Activated naive CD8-positive, alpha-beta T cell (primary cell): ENCODE results near the gene SMTNL2.
"Not testable (repeated sequence)": the region's sequence is repeated elsewhere in the genome, so short reads cannot be mapped to it uniquely, and the experiment has no call there.

ENCODE experiments used
- H3K27ac Mint-ChIP-seq: one replicate; pipeline ENCODE4 v1.8.0; 2021; ENCODE audit warnings: mixed read lengths
- H3K27me3 Mint-ChIP-seq: one replicate; pipeline ENCODE4 v1.8.0; 2021; ENCODE audit warnings: mixed read lengths
- H3K36me3 Mint-ChIP-seq: one replicate; pipeline ENCODE4 v1.8.0; 2021; ENCODE audit warnings: mixed read lengths
- H3K4me1 Mint-ChIP-seq: one replicate; pipeline ENCODE4 v1.8.0; 2021; ENCODE audit warnings: low read depth, mixed read lengths
- H3K4me3 Mint-ChIP-seq: one replicate; pipeline ENCODE4 v1.8.0; 2021; ENCODE audit warnings: mild to moderate bottlenecking, mixed read lengths
- H3K9me3 Mint-ChIP-seq: one replicate; pipeline ENCODE4 v1.8.0; 2021; ENCODE audit warnings: low read depth, mixed read lengths

Gene SMTNL2

GRCh38 chr17:4609761-4610160, 25.4 kb downstream of the SMTNL2 start:
- Mint-ChIP-seq H3K4me3 (no peak overlapping the region), H3K36me3 (no peaks in the 10 kb centered on the region), H3K4me1 (no peaks in the 10 kb centered on the region), H3K27ac (no peak overlapping the region), H3K27me3 (peaks cover 7% of the 10 kb centered on the region), H3K9me3 (no peaks in the 10 kb centered on the region)

- Mint-ChIP-seq H3K4me1 (no peaks in the 10 kb centered on the region), H3K36me3 (no peaks in the 10 kb centered on the region), H3K27ac (no peak overlapping the region), H3K27me3 (peaks cover 7% of the 10 kb centered on the region), H3K4me3 (no peak overlapping the region), H3K9me3 (no peaks in the 10 kb centered on the region)
These were observed 25.8 kb downstream of the SMTNL2 start for GRCh38 chr17:4610162-4610561.

GRCh38 chr17:4610656-4611055, 26.3 kb downstream of the SMTNL2 start:
- Mint-ChIP-seq H3K9me3 (no peaks in the 10 kb centered on the region), H3K36me3 (no peaks in the 10 kb centered on the region), H3K4me3 (no peak overlapping the region), H3K27ac (no peak overlapping the region), H3K4me1 (no peaks in the 10 kb centered on the region), H3K27me3 (peaks cover 9% of the 10 kb centered on the region)

GRCh38 chr17:4616476-4616875, 32.1 kb downstream of the SMTNL2 start:
- no peaks in the 10 kb centered on the region for H3K36me3 Mint-ChIP-seq
- H3K4me3 Mint-ChIP-seq: no peak overlapping the region
- no peak overlapping the region for H3K27ac Mint-ChIP-seq
- peaks cover 4% of the 10 kb centered on the region for H3K27me3 Mint-ChIP-seq
- H3K4me1 Mint-ChIP-seq: no peaks in the 10 kb centered on the region
- H3K9me3 Mint-ChIP-seq: no peaks in the 10 kb centered on the region

- Mint-ChIP-seq H3K36me3 (no peaks in the 10 kb centered on the region), H3K4me1 (no peaks in the 10 kb centered on the region), H3K9me3 (no peaks in the 10 kb centered on the region), H3K4me3 (no peak overlapping the region), H3K27me3 (peaks cover 4% of the 10 kb centered on the region), H3K27ac (no peak overlapping the region)
These were observed 32.8 kb downstream of the SMTNL2 start for GRCh38 chr17:4617090-4617489.

- Mint-ChIP-seq H3K36me3 (no peaks in the 10 kb centered on the region), H3K27me3 (peaks cover 4% of the 10 kb centered on the region), H3K4me3 (no peak overlapping the region), H3K27ac (no peak overlapping the region), H3K9me3 (no peaks in the 10 kb centered on the region), H3K4me1 (no peaks in the 10 kb centered on the region)
These were observed 33.4 kb downstream of the SMTNL2 start for GRCh38 chr17:4617590-4618351.

GRCh38 chr17:4620531-4621101, 36.3 kb downstream of the SMTNL2 start:
- Mint-ChIP-seq H3K4me1 (no peaks in the 10 kb centered on the region), H3K27me3 (peaks cover 2% of the 10 kb centered on the region), H3K9me3 (no peaks in the 10 kb centered on the region), H3K27ac (no peak overlapping the region), H3K4me3 (no peak overlapping the region), H3K36me3 (no peaks in the 10 kb centered on the region)

- Mint-ChIP-seq H3K36me3 (no peaks in the 10 kb centered on the region), H3K27me3 (peaks cover 1% of the 10 kb centered on the region), H3K4me1 (no peaks in the 10 kb centered on the region), H3K9me3 (no peaks in the 10 kb centered on the region), H3K4me3 (no peak overlapping the region), H3K27ac (no peak overlapping the region)
These were observed 38.0 kb downstream of the SMTNL2 start for GRCh38 chr17:4622375-4622774.

GRCh38 chr17:4623249-4623648, 38.9 kb downstream of the SMTNL2 start:
- Mint-ChIP-seq H3K27me3 (peaks cover 2% of the 10 kb centered on the region), H3K36me3 (no peaks in the 10 kb centered on the region), H3K9me3 (no peaks in the 10 kb centered on the region), H3K4me3 (no peak overlapping the region), H3K27ac (no peak overlapping the region), H3K4me1 (no peaks in the 10 kb centered on the region)

- H3K27ac Mint-ChIP-seq, H3K36me3 Mint-ChIP-seq, H3K4me3 Mint-ChIP-seq, H3K27me3 Mint-ChIP-seq, H3K4me1 Mint-ChIP-seq, H3K9me3 Mint-ChIP-seq: not testable (repeated sequence)
These were observed 40.2 kb downstream of the SMTNL2 start for GRCh38 chr17:4624451-4624911.

GRCh38 chr17:4625181-4625617, 40.9 kb downstream of the SMTNL2 start:
- peaks cover 2% of the 10 kb centered on the region for H3K27me3 Mint-ChIP-seq
- no peaks in the 10 kb centered on the region for H3K36me3 Mint-ChIP-seq
- H3K4me3 Mint-ChIP-seq: no peak overlapping the region
- no peak overlapping the region for H3K27ac Mint-ChIP-seq
- no peaks in the 10 kb centered on the region for H3K9me3 Mint-ChIP-seq
- no peaks in the 10 kb centered on the region for H3K4me1 Mint-ChIP-seq

GRCh38 chr17:4626734-4627256, 42.5 kb downstream of the SMTNL2 start:
- H3K27me3 Mint-ChIP-seq: peaks cover 2% of the 10 kb centered on the region
- no peaks in the 10 kb centered on the region for H3K9me3 Mint-ChIP-seq
- H3K4me3 Mint-ChIP-seq: no peak overlapping the region

GRCh38 chr17:4631431-4631830, 47.1 kb downstream of the SMTNL2 start:
- Mint-ChIP-seq H3K4me3 (no peak overlapping the region), H3K27me3 (peaks cover 18% of the 10 kb centered on the region), H3K9me3 (no peaks in the 10 kb centered on the region), H3K36me3 (no peaks in the 10 kb centered on the region), H3K4me1 (peaks cover 6% of the 10 kb centered on the region), H3K27ac (no peak overlapping the region)

More at GRCh38 chr17:4626734-4627256, 42.5 kb downstream of the SMTNL2 start:
- no peak overlapping the region for H3K27ac Mint-ChIP-seq
- no peaks in the 10 kb centered on the region for H3K4me1 Mint-ChIP-seq
- H3K36me3 Mint-ChIP-seq: no peaks in the 10 kb centered on the region

- no peaks in the 10 kb centered on the region for H3K36me3 Mint-ChIP-seq
- H3K4me1 Mint-ChIP-seq: peaks cover 7% of the 10 kb centered on the region
- H3K9me3 Mint-ChIP-seq: no peaks in the 10 kb centered on the region
- H3K27me3 Mint-ChIP-seq: peaks cover 24% of the 10 kb centered on the region
- no peak overlapping the region for H3K4me3 Mint-ChIP-seq
- H3K27ac Mint-ChIP-seq: no peak overlapping the region
These were observed 47.7 kb downstream of the SMTNL2 start for GRCh38 chr17:4631836-4632580.

GRCh38 chr17:4632581-4632920, 48.2 kb downstream of the SMTNL2 start:
- Mint-ChIP-seq H3K9me3 (no peaks in the 10 kb centered on the region), H3K4me3 (no peak overlapping the region), H3K36me3 (no peaks in the 10 kb centered on the region), H3K27ac (no peak overlapping the region), H3K4me1 (peaks cover 7% of the 10 kb centered on the region), H3K27me3 (peaks cover 22% of the 10 kb centered on the region)
